Fibroblast of pulmonary artery (primary cell): ENCODE data around the gene D2HGDH.

Experiments
- DNase-seq: peaks from one replicate; pipeline ENCODE4 v3.0.0-alpha.2; 2010; ENCODE audit warnings: low read depth
- H3K4me3 ChIP-seq: replicated peaks from 2 replicates; pipeline ENCODE4 v1.5.1; 2011; ENCODE audit warnings: low read depth, mild to moderate bottlenecking, control low read depth, low read length, moderate library complexity
- CTCF ChIP-seq: IDR thresholded peaks from 2 replicates; pipeline ENCODE4 v1.5.1; 2011; ENCODE audit warnings: mild to moderate bottlenecking, control low read depth, low read length, inconsistent platforms; ENCODE audit errors: missing control alignments

Gene D2HGDH

DNA sequence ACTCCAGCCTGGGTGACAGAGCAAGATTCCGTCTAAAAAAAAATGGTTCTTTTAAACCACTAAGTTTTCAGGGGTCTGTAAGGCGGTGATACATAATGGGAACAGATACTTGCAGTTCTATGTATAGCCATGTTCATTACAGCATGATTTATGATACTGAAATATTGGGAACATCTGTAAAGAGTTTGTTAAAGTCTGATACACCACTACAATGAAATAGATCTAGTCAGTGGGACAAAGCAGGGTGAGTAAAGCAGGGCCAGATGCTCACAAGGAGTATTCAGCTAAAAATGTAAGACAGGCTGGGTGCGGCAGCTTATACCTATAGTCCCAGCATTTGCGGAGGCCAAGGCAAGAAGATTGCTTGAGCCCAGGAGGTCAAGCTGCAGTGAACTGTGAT lies 38.8 kb upstream of the D2HGDH start:
- no peak for DNase-seq
- H3K4me3 ChIP-seq: no peak overlapping the region
- TF ChIP-seq CTCF: no peak

- DNase-seq: no peak
- peak; percentile 21 for TF ChIP-seq CTCF
- H3K4me3 ChIP-seq: peak overlapping the region; percentile 69
Measured at GRCh38 chr2:241701149-241701398, 33.4 kb upstream of the D2HGDH start.

DNA sequence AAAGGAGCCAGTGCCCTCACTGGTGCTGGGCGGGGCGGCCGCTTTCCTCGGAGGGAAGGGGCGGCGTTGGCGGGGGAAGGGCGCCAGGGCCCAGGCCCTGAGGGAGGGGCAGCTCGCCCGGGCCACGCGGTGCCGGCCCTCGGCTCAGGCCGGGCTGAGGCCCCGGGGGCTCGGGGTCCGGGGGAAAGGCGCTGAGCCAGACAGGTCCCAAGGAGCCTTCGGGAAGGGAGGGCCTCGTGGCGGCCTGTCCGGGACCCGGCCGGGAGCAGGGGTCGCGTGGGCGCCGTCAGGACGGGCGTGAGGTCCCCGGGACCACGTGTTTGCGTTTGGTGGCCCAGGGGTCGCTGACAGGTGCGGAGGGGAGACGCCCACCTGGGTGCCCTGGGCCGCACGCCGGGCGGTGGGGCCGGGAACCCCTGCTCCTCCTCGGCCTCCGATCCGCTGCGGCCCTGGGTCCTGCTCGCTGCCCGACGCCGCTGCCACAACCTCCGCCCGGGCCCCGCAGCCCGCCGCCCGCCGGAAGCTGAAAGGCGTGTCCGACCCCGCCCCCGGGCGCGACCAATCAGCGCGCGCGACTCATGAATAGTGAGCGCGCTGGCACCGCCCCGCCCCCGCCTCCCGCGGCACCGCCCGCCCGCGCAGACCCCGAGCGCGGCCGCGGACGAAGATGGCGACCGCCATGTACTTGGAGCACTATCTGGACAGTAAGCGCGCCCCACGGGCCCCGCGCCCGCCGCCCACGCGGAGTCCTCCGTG lies 32.9 kb upstream of the D2HGDH start, which contains the start of gene ING5:
Gene ING5 (plus strand): TSS at position 641 of the 756 bp plus-strand sequence. CDS start 27 bp downstream, at position 668.
- TF ChIP-seq CTCF: no peak
- DNase-seq: peak; percentile 91
- peak within 1 kb of the TSS; percentile 76 for H3K4me3 ChIP-seq

- no peak for TF ChIP-seq CTCF
- peak; percentile 83 for DNase-seq
Measured at GRCh38 chr2:241702155-241703031, 32.0 kb upstream of the D2HGDH start.

GRCh38 chr2:241703032-241703604 lies 31.3 kb upstream of the D2HGDH start:
- no peak for TF ChIP-seq CTCF
- peak; percentile 17 for DNase-seq

More at GRCh38 chr2:241702155-241703031, 32.0 kb upstream of the D2HGDH start:
- peak overlapping the region; percentile 76 for H3K4me3 ChIP-seq

DNA sequence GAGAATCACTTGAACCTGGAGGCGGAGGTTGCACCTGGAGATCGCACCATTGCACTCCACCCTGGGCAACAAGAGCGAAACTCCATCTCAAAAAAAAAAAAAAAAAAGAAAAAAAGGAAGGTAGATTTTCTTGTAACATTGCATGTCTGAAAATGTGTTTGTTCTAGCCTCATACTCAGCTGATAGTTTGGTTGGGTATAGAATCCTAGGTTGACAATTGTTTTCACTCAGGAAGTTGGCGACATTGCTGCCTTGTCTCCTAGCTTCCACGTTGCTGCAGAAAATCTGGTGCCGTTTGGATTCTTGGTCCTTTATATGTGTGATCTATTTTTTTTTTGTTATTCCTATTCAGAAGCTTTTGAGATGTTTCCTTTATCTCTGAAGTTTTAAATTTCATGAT lies 27.9 kb upstream of the D2HGDH start:
- no peak for DNase-seq
- H3K4me3 ChIP-seq: no peak overlapping the region
- no peak for TF ChIP-seq CTCF

More at GRCh38 chr2:241703032-241703604, 31.3 kb upstream of the D2HGDH start:
- peak overlapping the region; percentile 76 for H3K4me3 ChIP-seq
